ENCODE results near the gene ZC3H6.

- no peak for TF ChIP-seq MAX (IDR thresholded peaks at IDR 0.05)
- no peak for TF ChIP-seq MAZ (IDR thresholded peaks at IDR 0.05; ENCODE audit: borderline replicate concordance, low read depth, low read length)
Observed at GRCh38 chr2:112262876-112263275, 12.5 kb upstream of the ZC3H6 start.

All from A549 (cell line).